Ovary (tissue), 9 donors: ENCODE data around the gene BRD2. TPM values are rescaled to one million over a fixed set of nuclear protein-coding genes. Genes with fewer than 3 reads are reported as not detected.

Experiments used
- DNase-seq, 5 donors: peaks; one replicate each; pipeline ENCODE4 v3.0.0-alpha.2; 2019 to 2020
- H3K27ac ChIP-seq, 2 donors: fragments of 200-600 bp; one replicate each; pipeline versions ENCODE4 v1.5.1 to v1.8.0; 2019 to 2022
- H3K27me3 ChIP-seq: fragments of 200-600 bp; one replicate; pipeline ENCODE4 v1.8.0; 2022
- H3K36me3 ChIP-seq: fragments of 200-600 bp; sonication (generic); one replicate; pipeline ENCODE4 v1.5.1; 2019
- H3K4me1 ChIP-seq: one replicate; pipeline ENCODE4 v1.8.1; 2013; ENCODE audit warnings: mild to moderate bottlenecking, moderate library complexity; ENCODE audit not compliant: insufficient read depth
- H3K4me3 ChIP-seq: fragments of 200-600 bp; sonication (generic); one replicate; pipeline ENCODE4 v1.5.1; 2017
- H3K9me3 ChIP-seq, 2 donors: fragments of 200-600 bp in 1 of 2; sonication (generic) in 1 of 2; one replicate each; pipeline versions ENCODE4 v1.5.1 to v1.8.1; 2013 to 2019; ENCODE audit warnings: mild to moderate bottlenecking in 1 of 2, moderate library complexity in 1 of 2
- EP300 ChIP-seq: sonication (generic); formaldehyde crosslinking; IDR thresholded peaks from one replicate; pipeline ENCODE4 v1.6.1; 2017; ENCODE audit warnings: antibody characterized with exemption
- POLR2A ChIP-seq: fragments of 450-650 bp; IDR thresholded peaks from one replicate; pipeline ENCODE4 v1.6.1; 2017; ENCODE audit warnings: antibody characterized with exemption, mild to moderate bottlenecking, moderate library complexity
- WGBS, 3 donors: extraction: QIAGEN DNeasy Blood & Tissue Kit in 1 of 3; methylation state at CpG; one replicate each; pipeline versions ENCODE4 v1.1.5 to v1.1.7; 2013 to 2017; 5-methylcytosine and 5-hydroxymethylcytosine counted together
- intact Hi-C, 4 donors: fragments of 100-400 bp; cut with DNase I; formaldehyde crosslinking; loops; one replicate each; pipeline versions ENCODE4 v1.11.0 to v1.15.1; 2022 to 2023
- polyA plus RNA-seq, 2 donors: library from polyadenylated mRNA; stranded (reverse); fragments of 200-250 nt in 1 of 2; fragments of 350-450 nt in 1 of 2; fragmentation: Illumina TruSeq in 1 of 2; extraction: RNeasy Lipid Tissue Mini Kit (QIAGEN cat#74804) in 1 of 2; gene quantifications; one replicate each; pipeline ENCODE4 v1.2.3, GENCODE V29; 2013 to 2014
- total RNA-seq, 7 donors: library from RNA; depleted of rRNA in 2 of 7; stranded (reverse); fragments of >200 nt in 2 of 7; fragmentation: NEBNext Ultra II Directional in 3 of 7; extraction: Animal tissue kit (Norgen Biotek cat#: 25700) in 3 of 7; gene quantifications; one replicate each; pipeline versions ENCODE4 v1.1.0 to v1.2.4, GENCODE V29; 2016 to 2023
- TF ChIP-seq, protein P1 (sequence below), 3 donors: fragments of 450-650 bp in 2 of 3; fragments of 200-600 bp in 1 of 3; IDR thresholded peaks; one replicate each; pipeline versions ENCODE4 v1.5.1 to v1.8.0; 2016 to 2022; ENCODE audit warnings: antibody characterized with exemption in 3 of 3, mild to moderate bottlenecking in 1 of 3
- donor health status: DM: no; HTN: no; CAD: no; lungs with moderate emphysema.
- donor health status: DM: no; HTN: no; CAD: no.
- donor health status: Bipolar disorder and iron deficiency.
- donor health status: DM: yes; HTN: yes; CAD: no.
- donor health status: DM: no; HTN: no; CAD: no.
- donor health status: DM: yes; HTN: yes; CAD: no.

BRD2 gene
- total and polyA plus RNA-seq, 9 donors = 106 to 301 (median 163) TPM

DNA sequence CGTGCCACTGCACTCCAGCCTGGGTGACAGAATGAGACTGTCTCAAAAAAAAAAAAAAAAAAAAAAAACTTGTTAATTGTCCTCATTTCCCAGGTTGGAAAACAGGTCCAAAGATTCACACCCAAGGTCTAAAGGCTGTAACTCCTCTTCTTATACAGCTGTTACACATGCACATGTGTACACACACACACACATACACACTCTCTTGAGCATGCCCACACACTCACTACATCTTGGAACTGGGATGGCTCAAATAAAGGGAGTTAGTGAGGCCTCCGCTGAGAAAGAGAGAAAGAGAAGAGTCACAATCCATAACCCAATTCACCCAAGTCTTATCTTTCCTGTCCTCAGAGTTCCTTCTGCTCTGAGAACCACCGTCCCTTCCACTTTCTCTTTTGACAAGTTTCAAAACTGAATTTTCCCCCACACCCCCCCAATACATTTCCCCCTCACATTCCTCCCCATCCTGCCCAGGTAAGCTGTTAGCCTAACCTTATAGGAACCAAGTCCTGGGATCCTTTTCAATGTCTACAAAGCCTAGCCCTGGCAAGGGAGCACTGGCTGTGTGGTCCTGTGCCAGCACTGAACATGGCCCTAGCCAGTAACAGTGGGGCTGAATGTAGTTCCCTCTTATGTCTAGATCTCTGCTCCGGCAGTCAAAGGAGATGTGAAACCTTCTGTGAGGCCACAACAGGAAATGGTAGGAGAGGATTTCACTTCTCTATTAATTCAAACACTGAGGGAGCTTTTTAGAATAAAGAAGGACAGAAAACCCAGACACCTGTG lies 24.3 kb upstream of the BRD2 start:
- intact Hi-C loops = no loop called here
- no peak overlapping the region for H3K27ac ChIP-seq
- no peaks in the 10 kb centered on the region for H3K27me3 ChIP-seq
- WGBS, 3 donors = 81 to 82% (median 82%) methylated on average over 4 of the region's 4 CpGs
- peaks cover 0 to 8% of the 10 kb centered on the region in 2 donors for H3K9me3 ChIP-seq
- TF ChIP-seq, protein P1, sequence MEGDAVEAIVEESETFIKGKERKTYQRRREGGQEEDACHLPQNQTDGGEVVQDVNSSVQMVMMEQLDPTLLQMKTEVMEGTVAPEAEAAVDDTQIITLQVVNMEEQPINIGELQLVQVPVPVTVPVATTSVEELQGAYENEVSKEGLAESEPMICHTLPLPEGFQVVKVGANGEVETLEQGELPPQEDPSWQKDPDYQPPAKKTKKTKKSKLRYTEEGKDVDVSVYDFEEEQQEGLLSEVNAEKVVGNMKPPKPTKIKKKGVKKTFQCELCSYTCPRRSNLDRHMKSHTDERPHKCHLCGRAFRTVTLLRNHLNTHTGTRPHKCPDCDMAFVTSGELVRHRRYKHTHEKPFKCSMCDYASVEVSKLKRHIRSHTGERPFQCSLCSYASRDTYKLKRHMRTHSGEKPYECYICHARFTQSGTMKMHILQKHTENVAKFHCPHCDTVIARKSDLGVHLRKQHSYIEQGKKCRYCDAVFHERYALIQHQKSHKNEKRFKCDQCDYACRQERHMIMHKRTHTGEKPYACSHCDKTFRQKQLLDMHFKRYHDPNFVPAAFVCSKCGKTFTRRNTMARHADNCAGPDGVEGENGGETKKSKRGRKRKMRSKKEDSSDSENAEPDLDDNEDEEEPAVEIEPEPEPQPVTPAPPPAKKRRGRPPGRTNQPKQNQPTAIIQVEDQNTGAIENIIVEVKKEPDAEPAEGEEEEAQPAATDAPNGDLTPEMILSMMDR (IDR thresholded peaks at IDR 0.05) = no peak
- TF ChIP-seq POLR2A (no peak), EP300 (no peak)
- no peaks in the 10 kb centered on the region for H3K4me1 ChIP-seq
- H3K36me3 ChIP-seq = no peaks in the 10 kb centered on the region
- no peak for DNase-seq
- H3K4me3 ChIP-seq = no peak overlapping the region

DNA sequence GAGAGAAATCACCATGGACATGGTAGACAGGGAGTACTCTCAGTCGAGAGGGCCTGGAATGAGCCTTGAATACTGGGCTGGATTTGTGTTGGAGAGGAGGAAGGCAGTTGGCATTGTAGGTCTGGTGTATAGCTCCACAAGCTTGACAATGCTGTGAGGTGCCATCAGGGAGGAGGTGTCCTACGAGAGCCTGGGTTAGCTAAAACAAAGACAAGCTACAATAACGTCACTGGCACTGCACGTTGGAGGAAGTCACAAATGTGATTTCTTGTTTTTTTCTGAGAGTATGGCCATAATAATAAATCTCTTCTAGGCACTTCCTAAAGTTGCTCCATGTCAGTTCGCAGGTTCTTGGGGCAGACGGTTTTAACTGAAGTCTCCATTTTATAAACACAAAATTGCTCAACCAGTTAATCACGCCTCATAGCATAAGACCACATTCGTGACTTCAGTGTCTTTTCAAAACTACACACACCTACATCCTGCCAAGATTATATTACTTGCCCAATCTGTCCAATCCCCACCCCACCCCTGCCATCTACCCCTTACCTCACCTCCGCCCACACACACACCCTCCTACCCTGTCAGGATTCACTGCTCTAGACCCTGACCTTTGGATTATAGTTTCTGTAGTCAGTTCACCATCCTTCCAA lies 23.2 kb upstream of the BRD2 start:
- no peak overlapping the region for H3K27ac ChIP-seq
- WGBS, 3 donors = 84 to 91% (median 88%) methylated on average over 9 of the region's 9 CpGs
- no peak overlapping the region for H3K4me3 ChIP-seq
- H3K36me3 ChIP-seq = no peaks in the 10 kb centered on the region
- H3K4me1 ChIP-seq = no peaks in the 10 kb centered on the region
- intact Hi-C loops = no loop called here
- no peak for DNase-seq
- no peak for TF ChIP-seq POLR2A
- no peak for TF ChIP-seq EP300
- TF ChIP-seq, protein P1 (IDR thresholded peaks at IDR 0.05) = no peak
- H3K9me3 ChIP-seq = peaks cover 0 to 8% of the 10 kb centered on the region in 2 donors
- no peaks in the 10 kb centered on the region for H3K27me3 ChIP-seq

DNA sequence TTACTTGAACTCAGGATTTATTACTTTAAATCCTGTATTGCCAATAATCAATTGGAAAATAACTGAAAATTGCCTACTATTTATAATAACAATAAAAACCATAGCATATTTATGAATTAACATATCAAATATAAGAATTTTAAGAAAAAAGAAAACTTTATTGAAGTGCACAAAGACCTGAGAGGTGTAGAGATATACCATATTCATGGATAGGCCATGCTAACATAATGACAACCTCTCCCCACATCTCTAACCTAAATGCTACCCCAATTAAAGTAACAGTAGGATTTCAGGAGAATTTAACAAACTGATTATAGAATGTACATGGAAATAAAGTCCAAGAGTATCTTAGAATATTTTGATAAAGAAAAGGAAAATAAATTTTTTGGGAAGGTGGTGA lies 22.4 kb upstream of the BRD2 start:
- intact Hi-C loops = no loop called here
- H3K4me3 ChIP-seq = no peak overlapping the region
- TF ChIP-seq EP300 (no peak), POLR2A (no peak)
- TF ChIP-seq, protein P1 (IDR thresholded peaks at IDR 0.05) = no peak
- no peak for DNase-seq
- H3K4me1 ChIP-seq = no peaks in the 10 kb centered on the region
- peaks cover 0 to 8% of the 10 kb centered on the region in 2 donors for H3K9me3 ChIP-seq
- no peak overlapping the region for H3K27ac ChIP-seq
- H3K36me3 ChIP-seq = no peaks in the 10 kb centered on the region
- H3K27me3 ChIP-seq = no peaks in the 10 kb centered on the region

DNA sequence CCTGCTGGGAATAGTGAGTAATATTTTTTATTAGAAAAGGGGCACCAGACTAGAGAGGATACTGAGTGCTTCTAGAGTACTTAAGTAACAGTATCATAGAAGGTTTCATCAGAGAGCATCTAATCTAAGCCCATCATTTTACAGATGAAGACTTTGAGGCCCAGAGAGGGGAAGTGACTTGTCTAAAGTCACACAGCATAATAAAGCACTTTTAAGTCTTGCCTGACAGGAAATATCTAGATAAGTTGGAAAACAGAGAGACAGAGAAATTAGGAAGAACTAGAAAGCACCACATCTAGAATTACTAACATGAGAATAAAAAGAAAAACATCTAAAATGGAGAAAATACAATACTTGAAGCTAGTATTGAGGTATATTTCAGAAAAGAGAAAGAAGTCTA lies 21.5 kb upstream of the BRD2 start:
- TF ChIP-seq POLR2A (no peak), EP300 (no peak)
- TF ChIP-seq, protein P1 (IDR thresholded peaks at IDR 0.05) = no peak
- Histone ChIP-seq H3K27me3 (no peaks in the 10 kb centered on the region), H3K36me3 (no peaks in the 10 kb centered on the region), H3K27ac (no peak overlapping the region), H3K9me3 (peaks cover 0 to 8% of the 10 kb centered on the region in 2 donors), H3K4me3 (no peak overlapping the region), H3K4me1 (no peaks in the 10 kb centered on the region)
- intact Hi-C loops = no loop called here
- DNase-seq = no peak
